ENCODE data around the gene LAMC3. TPM values are rescaled to one million over a fixed set of nuclear protein-coding genes. Genes with fewer than 3 reads are reported as not detected.

The LAMC3 gene
- total RNA-seq, 1 donor, result not detected

DNA sequence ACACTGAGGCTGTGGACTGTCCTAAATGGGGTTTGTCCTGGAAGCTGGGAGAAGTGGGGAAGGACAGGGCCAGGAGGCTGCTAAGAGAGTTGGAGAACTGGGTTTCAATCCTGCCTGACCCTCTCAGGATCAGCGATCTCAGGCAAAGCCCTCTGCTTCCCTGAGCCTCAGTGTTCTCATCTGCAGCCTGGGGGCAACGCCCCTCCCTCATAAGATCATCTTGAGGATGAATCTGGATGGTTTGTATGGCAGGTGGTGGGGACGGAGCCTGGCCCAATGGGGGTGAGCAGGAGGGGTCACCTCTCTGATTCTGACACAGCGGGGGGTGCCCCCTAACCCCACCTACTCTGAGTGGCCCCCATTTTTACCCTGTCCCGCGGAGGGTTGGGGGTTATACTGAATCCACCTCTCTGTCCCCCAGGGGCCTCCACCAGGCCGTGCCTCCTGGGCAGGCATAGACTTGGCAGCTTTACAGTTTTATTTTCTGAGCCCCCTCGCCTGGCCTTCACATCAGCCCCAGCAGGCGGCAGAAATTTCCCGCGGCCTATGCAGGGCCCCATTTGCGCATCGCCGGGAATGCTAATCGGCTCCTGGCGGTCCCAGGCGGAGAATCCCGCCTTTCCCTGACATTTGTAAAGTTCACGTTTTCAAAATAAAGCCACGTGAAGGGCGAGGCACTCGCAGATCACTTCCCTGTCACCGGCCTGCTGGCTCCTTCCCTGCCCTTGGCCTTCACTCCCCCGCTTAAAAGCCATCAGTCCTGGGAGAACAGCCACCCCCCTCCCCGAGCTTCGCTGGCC lies 17.8 kb upstream of the LAMC3 start:
- H3K4me3 ChIP-seq (ENCODE audit: low read depth, low read length), result no peak overlapping the region
- no peak for TF ChIP-seq CTCF (IDR thresholded peaks at IDR 0.05; ENCODE audit: insufficient read depth, low read length)
- no peak for DNase-seq (ENCODE audit: low read depth)

- DNase-seq (ENCODE audit: low read depth), result no peak
- H3K4me3 ChIP-seq (ENCODE audit: low read depth, low read length), result no peak overlapping the region
- TF ChIP-seq CTCF (IDR thresholded peaks at IDR 0.05; ENCODE audit: insufficient read depth, low read length), result no peak
Observed at GRCh38 chr9:130991778-130992681, 16.9 kb upstream of the LAMC3 start.

DNA sequence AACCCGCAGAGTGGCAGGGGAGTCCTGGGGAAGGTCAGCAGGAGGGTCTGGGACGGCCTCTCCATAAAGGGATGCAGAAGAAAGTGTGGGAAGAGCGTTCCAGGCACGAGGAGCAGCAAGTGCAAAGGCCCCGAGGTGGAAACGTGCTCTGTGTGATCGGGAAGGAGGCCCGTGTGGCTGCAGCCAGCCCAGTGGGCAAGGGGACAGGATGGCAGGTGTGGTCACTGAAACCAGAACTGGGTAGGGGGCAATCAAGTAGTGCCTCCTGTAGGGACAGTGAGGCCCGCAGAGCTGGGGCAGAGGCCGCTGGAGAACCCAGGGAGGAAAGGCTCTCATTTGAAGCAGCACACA lies 16.3 kb upstream of the LAMC3 start:
- DNase-seq (ENCODE audit: low read depth), result no peak
- no peak overlapping the region for H3K4me3 ChIP-seq (ENCODE audit: low read depth, low read length)
- no peak for TF ChIP-seq CTCF (IDR thresholded peaks at IDR 0.05; ENCODE audit: insufficient read depth, low read length)

DNA sequence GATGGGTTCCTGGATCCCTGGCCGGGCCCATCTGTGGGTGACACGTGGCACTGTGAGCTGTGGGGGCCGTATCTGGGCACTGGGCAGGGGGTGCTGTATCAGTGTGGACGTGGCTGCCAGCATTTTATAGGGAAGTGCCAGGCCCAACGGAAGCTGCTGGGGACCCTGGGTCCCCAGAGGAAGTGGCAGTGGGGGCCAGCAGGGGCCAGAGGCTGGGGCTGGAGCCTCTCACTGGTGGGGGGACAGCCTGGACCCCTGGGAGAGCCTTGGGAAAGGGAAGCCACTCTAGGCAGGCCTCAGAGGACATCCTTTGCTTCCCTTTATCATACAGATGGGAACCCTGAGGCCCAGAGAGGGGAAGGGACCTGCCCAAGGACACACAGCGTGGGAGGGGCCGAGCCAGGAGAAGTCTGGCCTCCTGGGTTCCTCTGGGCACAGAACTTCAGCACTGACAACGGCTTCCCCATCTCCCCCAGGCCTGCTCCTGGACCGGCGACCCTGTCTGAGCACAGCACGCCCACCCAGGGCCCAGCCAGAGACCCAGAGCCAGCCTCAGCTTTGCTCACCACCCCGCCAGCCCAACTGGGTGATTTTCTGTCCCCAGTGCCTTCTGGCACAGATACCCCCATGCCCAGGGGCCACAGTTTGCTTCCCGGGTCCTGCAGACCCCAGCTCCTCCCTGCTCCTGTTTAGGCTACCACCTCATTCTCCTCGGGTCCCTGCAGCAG lies 15.5 kb upstream of the LAMC3 start:
- DNase-seq (ENCODE audit: low read depth), result no peak
- H3K4me3 ChIP-seq (ENCODE audit: low read depth, low read length), result no peak overlapping the region
- no peak for TF ChIP-seq CTCF (IDR thresholded peaks at IDR 0.05; ENCODE audit: insufficient read depth, low read length)

GRCh38 chr9:130994135-130995085 lies 14.6 kb upstream of the LAMC3 start:
- no peak overlapping the region for H3K4me3 ChIP-seq (ENCODE audit: low read depth, low read length)
- TF ChIP-seq CTCF (IDR thresholded peaks at IDR 0.05; ENCODE audit: insufficient read depth, low read length), result no peak
- no peak for DNase-seq (ENCODE audit: low read depth)
